K562 (cell line): ENCODE results near the gene HOXB8. TPM values are rescaled to one million over a fixed set of nuclear protein-coding genes. Genes with fewer than 3 reads are reported as not detected.

Experiments used
- DNMT1 ChIP-seq: fragments of 450-650 bp; IDR thresholded peaks from 2 replicates; pipeline ENCODE4 v1.6.1; 2016; ENCODE audit warnings: antibody characterized with exemption, mild to moderate bottlenecking
- HNRNPLL ChIP-seq: fragments of 200-400 bp; formaldehyde crosslinking; IDR thresholded peaks from 2 replicates; pipeline ENCODE4 v1.6.1; 2017; ENCODE audit warnings: low read length, low read depth, mild to moderate bottlenecking; ENCODE audit not compliant: poor library complexity, severe bottlenecking
- L3MBTL2 ChIP-seq: fragments of 450-650 bp; IDR thresholded peaks from 2 replicates; pipeline ENCODE4 v1.6.1; 2016; ENCODE audit warnings: mild to moderate bottlenecking, moderate library complexity
- MAZ ChIP-seq, 2 experiments: fragments of 450-650 bp in 1 of 2; sonication (generic) in 1 of 2; formaldehyde crosslinking; IDR thresholded peaks in 1 of 2; conservative IDR thresholded peaks in 1 of 2; 2 replicates each; pipeline versions ENCODE4 v1.4.0 to v1.5.0; 2020; ENCODE audit warnings: mild to moderate bottlenecking in 1 of 2, missing genetic modification reagents in 1 of 2
- SMARCA5 ChIP-seq: fragments of 450-650 bp; IDR thresholded peaks from 2 replicates; pipeline ENCODE4 v1.6.1; 2016
- SNRNP70 ChIP-seq: fragments of 200-400 bp; formaldehyde crosslinking; optimal IDR thresholded peaks from 2 replicates; pipeline ENCODE3; 2017; ENCODE audit warnings: low read depth, low read length
- TEAD1 ChIP-seq, 2 experiments: fragments of 450-650 bp in 1 of 2; sonication (generic) in 1 of 2; formaldehyde crosslinking; IDR thresholded peaks; 2 replicates each; pipeline versions ENCODE4 v1.4.0 to v1.8.0; 2020 to 2022; ENCODE audit warnings: mild to moderate bottlenecking in 2 of 2, missing genetic modification reagents in 1 of 2
- TSHZ1 ChIP-seq: fragments of 250-450 bp; sonication (Bioruptor Pico); IDR thresholded peaks from 2 replicates; pipeline ENCODE4 v1.4.0; 2020; ENCODE audit warnings: mild to moderate bottlenecking, moderate library complexity
- ZKSCAN8 ChIP-seq: fragments of 200-800 bp; sonication (Bioruptor generic); IDR thresholded peaks from 2 replicates; pipeline ENCODE4 v1.6.1; 2016; ENCODE audit warnings: missing genetic modification characterization, missing compliant biosample characterization
- ZNF239 ChIP-seq: fragments of 250-450 bp; sonication (Bioruptor Pico); IDR thresholded peaks from 2 replicates; pipeline ENCODE4 v1.4.0; 2020; ENCODE audit warnings: mild to moderate bottlenecking
- ZNF507 ChIP-seq: conservative IDR thresholded peaks from 2 replicates; pipeline ENCODE4 v1.6.1; 2017; ENCODE audit warnings: missing genetic modification characterization, missing compliant biosample characterization
- polyA plus RNA-seq, 8 experiments: library from polyadenylated mRNA; depleted of rRNA in 4 of 8; stranded (reverse) in 5 of 8; unstranded in 3 of 8; fragments of >200 nt; fragmentation: Nextera tagmentation in 2 of 8; fragmentation: Illumina TruSeq in 1 of 8; extraction: Ambion mirVana in 2 of 8; extraction: Trizol in 1 of 8; gene quantifications; 2 replicates each; pipeline versions ENCODE4 v1.2.1 to v1.2.3, GENCODE V29; 2011 to 2014; ENCODE audit warnings: inconsistent platforms in 1 of 8, missing spikeins in 1 of 8
- total RNA-seq, 7 experiments: library from RNA; depleted of rRNA in 6 of 7; stranded (reverse); fragments of >200 nt in 6 of 7; fragmentation: Illumina TruSeq in 2 of 7; extraction: Trizol in 2 of 7; gene quantifications; 2 replicates each; pipeline versions ENCODE4 v1.2.1 to v1.2.3, GENCODE V29; 2011 to 2021; ENCODE audit warnings: low replicate concordance in 1 of 7
- TF ChIP-seq, protein P1 (sequence below): sonication (generic); formaldehyde crosslinking; IDR thresholded peaks from 2 replicates; pipeline ENCODE4 v1.8.1; 2023; ENCODE audit warnings: mild to moderate bottlenecking, missing genetic modification reagents
- TF ChIP-seq, protein P2 (sequence below): fragments of 450-650 bp; IDR thresholded peaks from 2 replicates; pipeline ENCODE4 v1.6.1; 2016; ENCODE audit warnings: mild to moderate bottlenecking
- TF ChIP-seq, protein P3 (sequence below): sonication (generic); formaldehyde crosslinking; IDR thresholded peaks from 2 replicates; pipeline ENCODE4 v1.8.1; 2022; ENCODE audit warnings: missing genetic modification reagents
- TF ChIP-seq, protein P4 (sequence below): sonication (generic); formaldehyde crosslinking; IDR thresholded peaks from 2 replicates; pipeline ENCODE4 v1.8.0; 2022; ENCODE audit warnings: missing genetic modification reagents, mild to moderate bottlenecking, moderate library complexity, borderline replicate concordance
- TF ChIP-seq, protein P5 (sequence below): fragments of 250-450 bp; sonication (Bioruptor Pico); IDR thresholded peaks from 2 replicates; pipeline ENCODE4 v1.6.1; 2021; ENCODE audit warnings: mild to moderate bottlenecking

HOXB8 gene
- total and polyA plus RNA-seq, 9 of the 15 experiments (the other 6 are each of a cell fraction or from before 2014, with no cell fraction given), result 0.52 to 23.8 (median 3.6) TPM

GRCh38 chr17:48627623-48628521, 12.8 kb upstream of the HOXB8 start (continued):
- TF ChIP-seq, protein P1, sequence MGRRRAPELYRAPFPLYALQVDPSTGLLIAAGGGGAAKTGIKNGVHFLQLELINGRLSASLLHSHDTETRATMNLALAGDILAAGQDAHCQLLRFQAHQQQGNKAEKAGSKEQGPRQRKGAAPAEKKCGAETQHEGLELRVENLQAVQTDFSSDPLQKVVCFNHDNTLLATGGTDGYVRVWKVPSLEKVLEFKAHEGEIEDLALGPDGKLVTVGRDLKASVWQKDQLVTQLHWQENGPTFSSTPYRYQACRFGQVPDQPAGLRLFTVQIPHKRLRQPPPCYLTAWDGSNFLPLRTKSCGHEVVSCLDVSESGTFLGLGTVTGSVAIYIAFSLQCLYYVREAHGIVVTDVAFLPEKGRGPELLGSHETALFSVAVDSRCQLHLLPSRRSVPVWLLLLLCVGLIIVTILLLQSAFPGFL (CRISPR knock-in tag), result no peak
- TF ChIP-seq SMARCA5 (no peak), ZKSCAN8 (CRISPR knock-in tag) (no peak), ZNF239 (CRISPR knock-in tag) (no peak), TEAD1 (CRISPR knock-in tag; IDR thresholded peaks at IDR 0.05) (no peak), ZNF507 (no peak), HNRNPLL (no peak), TSHZ1 (no peak), L3MBTL2 (no peak; the same call in 1 of the 2 replicates), MAZ (CRISPR knock-in tag; conservative IDR thresholded peaks at IDR 0.05 in 1 of 2, IDR thresholded peaks at IDR 0.05 in 1 of 2) (no peak; a peak in 2 of 4 replicates), DNMT1 (no peak), SNRNP70 (no peak)
- TF ChIP-seq, protein P2, sequence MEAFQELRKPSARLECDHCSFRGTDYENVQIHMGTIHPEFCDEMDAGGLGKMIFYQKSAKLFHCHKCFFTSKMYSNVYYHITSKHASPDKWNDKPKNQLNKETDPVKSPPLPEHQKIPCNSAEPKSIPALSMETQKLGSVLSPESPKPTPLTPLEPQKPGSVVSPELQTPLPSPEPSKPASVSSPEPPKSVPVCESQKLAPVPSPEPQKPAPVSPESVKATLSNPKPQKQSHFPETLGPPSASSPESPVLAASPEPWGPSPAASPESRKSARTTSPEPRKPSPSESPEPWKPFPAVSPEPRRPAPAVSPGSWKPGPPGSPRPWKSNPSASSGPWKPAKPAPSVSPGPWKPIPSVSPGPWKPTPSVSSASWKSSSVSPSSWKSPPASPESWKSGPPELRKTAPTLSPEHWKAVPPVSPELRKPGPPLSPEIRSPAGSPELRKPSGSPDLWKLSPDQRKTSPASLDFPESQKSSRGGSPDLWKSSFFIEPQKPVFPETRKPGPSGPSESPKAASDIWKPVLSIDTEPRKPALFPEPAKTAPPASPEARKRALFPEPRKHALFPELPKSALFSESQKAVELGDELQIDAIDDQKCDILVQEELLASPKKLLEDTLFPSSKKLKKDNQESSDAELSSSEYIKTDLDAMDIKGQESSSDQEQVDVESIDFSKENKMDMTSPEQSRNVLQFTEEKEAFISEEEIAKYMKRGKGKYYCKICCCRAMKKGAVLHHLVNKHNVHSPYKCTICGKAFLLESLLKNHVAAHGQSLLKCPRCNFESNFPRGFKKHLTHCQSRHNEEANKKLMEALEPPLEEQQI, result no peak
- TF ChIP-seq, protein P3, sequence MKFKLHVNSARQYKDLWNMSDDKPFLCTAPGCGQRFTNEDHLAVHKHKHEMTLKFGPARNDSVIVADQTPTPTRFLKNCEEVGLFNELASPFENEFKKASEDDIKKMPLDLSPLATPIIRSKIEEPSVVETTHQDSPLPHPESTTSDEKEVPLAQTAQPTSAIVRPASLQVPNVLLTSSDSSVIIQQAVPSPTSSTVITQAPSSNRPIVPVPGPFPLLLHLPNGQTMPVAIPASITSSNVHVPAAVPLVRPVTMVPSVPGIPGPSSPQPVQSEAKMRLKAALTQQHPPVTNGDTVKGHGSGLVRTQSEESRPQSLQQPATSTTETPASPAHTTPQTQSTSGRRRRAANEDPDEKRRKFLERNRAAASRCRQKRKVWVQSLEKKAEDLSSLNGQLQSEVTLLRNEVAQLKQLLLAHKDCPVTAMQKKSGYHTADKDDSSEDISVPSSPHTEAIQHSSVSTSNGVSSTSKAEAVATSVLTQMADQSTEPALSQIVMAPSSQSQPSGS (CRISPR knock-in tag), result no peak
- TF ChIP-seq, protein P4, sequence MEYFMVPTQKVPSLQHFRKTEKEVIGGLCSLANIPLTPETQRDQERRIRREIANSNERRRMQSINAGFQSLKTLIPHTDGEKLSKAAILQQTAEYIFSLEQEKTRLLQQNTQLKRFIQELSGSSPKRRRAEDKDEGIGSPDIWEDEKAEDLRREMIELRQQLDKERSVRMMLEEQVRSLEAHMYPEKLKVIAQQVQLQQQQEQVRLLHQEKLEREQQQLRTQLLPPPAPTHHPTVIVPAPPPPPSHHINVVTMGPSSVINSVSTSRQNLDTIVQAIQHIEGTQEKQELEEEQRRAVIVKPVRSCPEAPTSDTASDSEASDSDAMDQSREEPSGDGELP (CRISPR knock-in tag), result peak; percentile 48; the same call in 1 of the 2 replicates
- TF ChIP-seq, protein P5, sequence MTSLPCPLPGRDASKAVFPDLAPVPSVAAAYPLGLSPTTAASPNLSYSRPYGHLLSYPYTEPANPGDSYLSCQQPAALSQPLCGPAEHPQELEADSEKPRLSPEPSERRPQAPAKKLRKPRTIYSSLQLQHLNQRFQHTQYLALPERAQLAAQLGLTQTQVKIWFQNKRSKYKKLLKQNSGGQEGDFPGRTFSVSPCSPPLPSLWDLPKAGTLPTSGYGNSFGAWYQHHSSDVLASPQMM (CRISPR knock-in tag), result no peak
